Uterus (tissue), 2 donors: ENCODE data around the gene SDCCAG8.

Experiments
- CTCF ChIP-seq, 4 experiments: fragments of 200-600 bp in 2 of 4; fragments of 450-650 bp in 2 of 4; sonication (generic) in 2 of 4; IDR thresholded peaks; one replicate each; pipeline ENCODE4 v1.5.1; 2016 to 2019; ENCODE audit warnings: antibody characterized with exemption in 4 of 4, mild to moderate bottlenecking in 2 of 4, moderate library complexity in 1 of 4
- POLR2A ChIP-seq, 2 donors: fragments of 450-650 bp; IDR thresholded peaks; one replicate each; pipeline ENCODE4 v1.6.1; 2016; ENCODE audit warnings: antibody characterized with exemption in 2 of 2, mild to moderate bottlenecking in 1 of 2, moderate library complexity in 1 of 2

GRCh38 chr1:243546457-243546856, 290.6 kb downstream of the SDCCAG8 start:
- no peak for TF ChIP-seq CTCF (IDR thresholded peaks at IDR 0.05)
- no peak for TF ChIP-seq POLR2A (IDR thresholded peaks at IDR 0.05)
